Measurements from ENCODE around the gene PHAF1. TPM values are rescaled to one million over a fixed set of nuclear protein-coding genes. Genes with fewer than 3 reads are reported as not detected.

Gene PHAF1
- total and polyA plus RNA-seq, 2 of the 13 experiments (the other 11 are each of a cell fraction or from before 2014, with no cell fraction given), result 48.3 to 174 TPM

GRCh38 chr16:67158637-67159600, 49.2 kb downstream of the PHAF1 start (continued):
- TF ChIP-seq ZBTB39 (CRISPR knock-in tag; IDR thresholded peaks at IDR 0.05) (peak; percentile 2; the same call in 1 of the 2 replicates), ZNF777 (CRISPR knock-in tag; IDR thresholded peaks at IDR 0.05) (no peak), ZNF205 (CRISPR knock-in tag; IDR thresholded peaks at IDR 0.05) (0 out of 2 replicates have a peak, but pooled peaks have one; percentile 17), ZBTB7B (CRISPR knock-in tag; IDR thresholded peaks at IDR 0.05) (peak; percentile 18; the same call in 1 of the 2 replicates), PCBP1 (IDR thresholded peaks at IDR 0.05; ENCODE audit: borderline replicate concordance, low read depth, low read length) (0 out of 2 replicates have a peak, but pooled peaks have one; percentile 79), TAF1 (CRISPR knock-in tag; IDR thresholded peaks at IDR 0.05) (no peak), CCAR2 (optimal IDR thresholded peaks at IDR 0.05; ENCODE audit: low read depth, low read length) (no peak), ZNF550 (CRISPR knock-in tag; IDR thresholded peaks at IDR 0.05; ENCODE audit: borderline replicate concordance) (peak; percentile 50; the same call in 1 of the 2 replicates), ZMYM3 (CRISPR knock-in tag; IDR thresholded peaks at IDR 0.05) (no peak), ZNF383 (CRISPR knock-in tag; IDR thresholded peaks at IDR 0.05; ENCODE audit: borderline replicate concordance) (no peak), SSRP1 (CRISPR knock-in tag; IDR thresholded peaks at IDR 0.05) (no peak), RFXANK (CRISPR knock-in tag; IDR thresholded peaks at IDR 0.05) (no peak), SMAD1 (CRISPR knock-in tag; IDR thresholded peaks at IDR 0.05; ENCODE audit: borderline replicate concordance, low read depth) (0 out of 2 replicates have a peak, but pooled peaks have one; percentile 18), KLF9 (CRISPR knock-in tag; IDR thresholded peaks at IDR 0.05; ENCODE audit: low read depth) (peak; percentile 93), NR2F6 (IDR thresholded peaks at IDR 0.05) (no peak), NR2F6 (CRISPR knock-in tag; IDR thresholded peaks at IDR 0.05) (no peak)

All from HepG2 (cell line).